HG02885 (cell line): ENCODE results near the gene KIAA0930.

Experiments used
- ATAC-seq: cut with Tn5 transposase; IDR thresholded peaks from one replicate; pipeline ENCODE4 v1.9.1; 2021; ENCODE audit warnings: mild to moderate bottlenecking; ENCODE audit not compliant: unreplicated experiment, poor library complexity

The KIAA0930 gene

GRCh38 chr22:45238957-45239680 is 1.6 kb downstream of the KIAA0930 start:
- ATAC-seq, result no peak

GRCh38 chr22:45238076-45238956 is 2.4 kb downstream of the KIAA0930 start:
- no peak for ATAC-seq

GRCh38 chr22:45237065-45237990 is 3.4 kb downstream of the KIAA0930 start:
- ATAC-seq, result no peak

GRCh38 chr22:45235851-45236342 is 4.8 kb downstream of the KIAA0930 start:
- peak; percentile 14 for ATAC-seq

- peak; percentile 67 for ATAC-seq
Observed at GRCh38 chr22:45235101-45235777, 5.5 kb downstream of the KIAA0930 start.

GRCh38 chr22:45233827-45234226 is 6.9 kb downstream of the KIAA0930 start:
- no peak for ATAC-seq

GRCh38 chr22:45233386-45233785 is 7.3 kb downstream of the KIAA0930 start:
- no peak for ATAC-seq

- ATAC-seq, result no peak
Observed at GRCh38 chr22:45231293-45231692, 9.4 kb downstream of the KIAA0930 start.

GRCh38 chr22:45230026-45230721 is 10.5 kb downstream of the KIAA0930 start:
- ATAC-seq, result no peak

- no peak for ATAC-seq
Observed at GRCh38 chr22:45229181-45229580, 11.5 kb downstream of the KIAA0930 start.

- ATAC-seq, result no peak
Observed at GRCh38 chr22:45228401-45228754, 12.3 kb downstream of the KIAA0930 start.

GRCh38 chr22:45227645-45228400 is 12.9 kb downstream of the KIAA0930 start:
- ATAC-seq, result no peak

- no peak for ATAC-seq
Observed at GRCh38 chr22:45226503-45227186, 14.0 kb downstream of the KIAA0930 start.

- no peak for ATAC-seq
Observed at GRCh38 chr22:45225732-45226502, 14.8 kb downstream of the KIAA0930 start.

GRCh38 chr22:45224988-45225731 is 15.5 kb downstream of the KIAA0930 start:
- ATAC-seq, result no peak

GRCh38 chr22:45224331-45224730 is 16.4 kb downstream of the KIAA0930 start:
- no peak for ATAC-seq
